Stimulated activated CD8-positive, alpha-beta memory T cell treated with anti-CD3 and anti-CD28 coated beads, Interleukin-4, amount 100 ng/mL, for 4 hours (primary cell): Measurements from ENCODE around the gene NCKIPSD.
A peak's percentile ranks its signal among the peaks of the same experiment; 100 is the strongest.

Experiments
- DNase-seq, 2 donors: peaks; one replicate each; pipeline ENCODE4 v3.0.0-alpha.2; 2020; ENCODE audit warnings: low read depth in 2 of 2, low spot score in 1 of 2

Gene NCKIPSD

DNA sequence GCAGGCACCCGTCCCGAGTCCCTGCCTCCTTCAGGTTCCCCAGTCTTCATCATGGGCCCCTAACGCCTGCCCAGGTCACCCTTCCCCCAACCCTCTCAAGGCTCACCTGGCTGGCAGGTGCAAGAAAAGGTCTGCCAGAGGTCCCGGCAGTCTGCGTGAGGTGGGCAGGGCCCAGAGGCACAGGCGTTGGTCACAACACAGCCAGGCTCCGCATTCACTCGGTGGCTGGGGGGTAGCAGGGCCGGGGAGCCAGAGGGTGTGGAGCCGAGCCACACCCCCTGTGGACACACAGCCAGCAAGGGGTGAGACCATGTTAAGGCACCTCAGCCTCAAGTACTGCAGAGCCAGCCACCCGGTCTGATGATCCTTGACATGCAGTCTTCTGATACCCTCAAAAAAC lies 33.9 kb downstream of the NCKIPSD start:
- no peak for DNase-seq

DNA sequence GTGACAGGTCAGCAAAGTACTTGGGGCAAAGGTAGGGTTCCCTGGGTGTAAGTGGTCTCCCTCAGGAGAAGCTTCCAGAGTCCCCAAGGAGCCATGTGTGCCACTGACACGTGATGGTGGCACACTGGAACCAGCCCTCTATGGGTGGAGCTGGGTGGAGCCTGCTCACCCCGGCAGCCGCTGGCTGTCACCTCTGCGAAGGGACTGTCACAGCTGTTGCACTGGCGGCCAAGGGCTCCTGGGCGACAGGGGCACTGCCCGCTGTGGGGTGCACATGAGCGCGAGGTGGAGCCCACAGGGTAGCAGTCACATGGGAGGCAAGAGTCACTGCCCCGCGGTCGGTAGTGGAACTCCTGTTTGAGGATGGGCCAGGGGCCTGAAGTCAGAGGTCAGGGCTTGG lies 35.0 kb downstream of the NCKIPSD start:
- DNase-seq, result no peak

DNA sequence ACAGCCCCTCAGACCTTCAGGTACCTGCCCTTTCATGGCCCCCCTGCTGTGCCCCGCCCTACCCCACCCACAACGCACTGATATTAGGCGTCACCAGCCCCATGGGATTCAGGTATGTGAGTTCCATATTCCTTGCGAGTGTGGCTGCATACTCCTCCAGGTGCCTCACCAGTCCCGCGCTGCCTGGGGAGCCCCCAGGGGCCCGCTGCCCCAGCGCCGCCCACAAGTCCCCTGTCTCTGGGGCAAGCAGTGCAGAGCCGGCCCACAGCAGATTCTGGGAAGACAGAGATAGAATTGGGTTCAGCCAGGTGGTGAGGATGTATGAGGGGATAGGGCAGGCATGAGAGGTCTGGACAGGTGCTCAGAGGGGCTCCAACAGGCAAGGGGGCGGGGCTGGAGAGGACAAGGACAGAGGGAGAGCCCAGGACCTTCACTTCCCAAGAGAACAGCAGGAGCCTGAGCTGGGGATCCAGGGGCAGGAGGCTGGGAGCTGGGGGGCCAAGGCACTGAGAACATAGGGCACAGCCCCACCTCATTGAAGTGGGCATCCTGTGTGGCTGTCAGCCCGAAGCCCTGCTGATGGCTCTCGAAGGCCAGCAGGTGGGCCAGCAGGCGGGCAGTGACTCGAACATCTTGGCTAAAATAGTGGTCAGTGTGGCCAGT lies 37.4 kb downstream of the NCKIPSD start:
- no peak for DNase-seq

DNA sequence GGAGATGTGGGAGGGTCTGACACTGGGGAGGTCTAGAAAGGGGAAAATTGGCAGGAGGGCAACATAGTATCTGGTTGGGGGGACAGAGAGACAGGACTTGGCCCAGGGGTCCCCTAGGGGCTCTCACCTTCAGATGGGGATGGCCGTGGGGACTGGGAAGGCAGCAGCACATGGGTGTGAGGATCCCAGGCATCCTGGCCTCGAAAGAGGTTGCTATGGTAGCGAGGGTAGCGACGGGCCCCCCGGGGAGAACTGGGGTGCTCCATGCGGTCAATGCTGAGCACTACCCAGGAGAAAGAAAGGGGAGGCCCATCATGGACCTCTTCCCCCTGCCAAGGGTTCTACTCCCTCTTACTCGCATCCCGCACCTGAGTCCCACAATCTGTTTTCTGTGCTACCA lies 38.0 kb downstream of the NCKIPSD start:
- no peak for DNase-seq

DNA sequence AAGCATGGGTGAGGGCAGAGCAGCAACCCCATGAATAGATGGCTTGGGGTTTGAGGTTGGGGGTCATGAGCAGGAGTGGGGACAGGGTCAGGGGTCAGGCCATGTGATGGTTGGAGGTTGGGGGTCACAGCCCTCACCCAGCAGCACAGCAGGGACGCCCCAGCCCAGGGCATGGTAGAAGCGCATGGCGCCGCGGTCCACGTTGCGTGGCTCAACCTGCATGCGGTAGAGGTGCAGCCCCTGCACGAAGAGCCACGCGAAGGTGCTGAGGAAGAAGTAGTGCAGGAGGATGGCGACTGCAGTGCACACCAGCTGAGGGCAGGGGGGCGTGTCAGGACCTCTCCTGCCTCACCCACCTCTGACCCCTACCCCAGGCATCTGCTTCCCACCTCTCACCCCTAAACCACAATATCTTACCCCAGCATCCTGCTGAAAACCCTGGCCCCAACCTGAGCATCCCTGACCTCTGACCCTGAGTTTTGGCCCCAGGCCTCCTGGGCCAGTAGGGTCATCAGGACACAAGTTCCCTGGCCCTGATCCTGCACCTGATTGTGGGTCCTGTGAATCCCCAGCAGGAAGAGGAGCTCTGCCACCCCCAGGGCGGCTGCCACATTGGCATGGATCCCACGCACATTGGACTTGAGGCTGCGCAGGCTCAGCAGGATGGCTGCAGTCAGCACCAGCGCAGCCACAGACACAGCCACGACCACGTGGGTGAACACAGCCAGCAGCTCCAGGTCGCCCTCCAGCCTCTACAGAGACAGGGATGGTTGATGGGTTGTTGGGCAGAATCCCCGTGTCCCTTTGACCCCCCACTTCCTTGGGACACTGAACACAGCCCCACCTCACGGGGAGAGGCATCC lies 40.6 kb downstream of the NCKIPSD start:
- DNase-seq, result no peak

DNA sequence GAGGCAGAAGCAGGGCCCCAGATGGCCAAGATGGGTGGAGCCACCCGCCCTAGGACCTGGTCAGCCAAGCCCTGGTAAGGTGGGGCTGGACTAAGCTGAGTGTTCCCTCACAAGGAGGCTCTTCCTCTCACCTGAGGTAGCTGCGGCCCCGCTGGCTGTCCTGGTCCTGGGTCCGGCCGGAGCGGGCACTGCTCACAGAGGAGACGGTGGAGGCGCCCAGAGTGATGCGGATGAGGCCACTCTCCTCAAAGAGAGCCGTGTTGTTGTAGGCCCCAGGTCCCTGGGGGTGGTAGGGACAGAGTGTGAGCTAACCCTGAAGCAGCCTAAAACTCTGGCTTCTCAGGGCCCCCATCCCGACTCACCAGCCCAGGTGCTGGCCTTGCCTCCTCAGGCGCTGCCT lies 43.1 kb downstream of the NCKIPSD start:
- no peak for DNase-seq

DNA sequence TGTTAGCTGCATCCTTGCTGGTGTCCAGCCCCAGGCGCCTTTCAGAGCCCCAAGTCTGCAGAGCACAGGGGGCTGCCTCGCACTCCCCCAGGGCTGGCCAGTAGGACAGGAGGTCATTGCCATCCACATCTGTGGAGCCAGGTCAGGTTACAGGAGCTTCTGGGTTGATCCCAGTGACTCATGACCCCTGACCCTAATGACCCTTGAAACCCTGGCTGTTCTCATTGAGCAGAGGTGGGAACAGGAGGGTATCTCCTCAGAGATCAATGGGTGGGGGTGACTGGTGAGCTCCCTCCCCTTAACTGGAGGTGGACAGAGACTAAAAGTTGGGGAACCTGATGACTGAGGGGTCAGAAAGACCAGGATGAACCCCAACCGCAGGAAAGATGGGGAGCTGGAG lies 44.3 kb downstream of the NCKIPSD start:
- DNase-seq, result no peak

DNA sequence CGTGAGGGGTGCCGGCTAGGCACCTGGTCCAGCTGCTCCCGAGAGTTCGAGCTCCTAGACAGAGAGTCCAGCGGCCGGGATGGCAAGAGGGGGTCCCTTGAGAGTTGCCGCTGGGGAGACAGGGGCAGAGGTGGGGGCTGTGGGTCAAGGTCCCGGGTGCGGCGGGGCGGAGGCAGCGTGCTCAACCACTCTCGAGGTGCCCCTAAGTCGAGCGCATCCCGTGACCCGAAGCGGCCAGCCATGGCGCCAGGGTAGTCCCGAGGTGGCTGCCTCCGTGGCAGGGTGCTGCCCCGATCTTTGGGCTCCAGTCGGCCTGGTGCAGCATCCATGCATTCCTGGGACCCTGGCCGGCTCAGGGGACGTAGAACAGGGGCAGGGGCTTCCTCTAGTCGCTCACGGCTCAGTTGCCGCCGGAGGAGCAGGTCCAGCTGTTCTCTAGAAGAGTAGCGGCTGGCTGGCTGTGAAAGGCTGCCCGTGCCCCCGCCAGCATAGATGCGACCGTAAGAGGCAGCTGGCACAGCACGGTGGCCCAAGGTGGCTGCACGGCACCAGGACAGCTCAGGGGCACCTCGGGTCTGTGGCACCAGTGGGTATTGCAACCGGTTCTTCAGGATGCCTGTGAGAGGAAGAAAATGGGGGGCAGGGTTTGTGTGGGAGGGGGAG lies 45.6 kb downstream of the NCKIPSD start:
- no peak for DNase-seq

DNA sequence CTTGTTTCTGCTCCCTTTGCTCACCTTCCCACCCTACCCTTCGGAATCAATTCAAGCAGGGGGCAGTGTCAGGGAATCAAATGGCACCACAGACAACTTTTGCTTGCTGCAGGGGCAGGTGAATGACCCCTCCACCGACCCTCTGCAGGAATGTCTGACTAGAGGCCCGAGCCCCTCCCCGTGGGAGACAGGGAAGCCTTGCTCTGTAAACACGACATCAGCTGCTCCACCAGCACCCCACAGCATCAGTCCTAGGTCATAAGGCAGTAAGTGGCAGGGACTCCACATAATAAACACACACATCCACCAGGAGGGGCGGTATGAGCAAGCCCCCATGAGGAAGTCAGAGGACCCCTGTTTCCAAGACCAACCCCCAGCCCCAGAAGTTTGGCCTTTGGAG lies 48.4 kb downstream of the NCKIPSD start:
- no peak for DNase-seq

DNA sequence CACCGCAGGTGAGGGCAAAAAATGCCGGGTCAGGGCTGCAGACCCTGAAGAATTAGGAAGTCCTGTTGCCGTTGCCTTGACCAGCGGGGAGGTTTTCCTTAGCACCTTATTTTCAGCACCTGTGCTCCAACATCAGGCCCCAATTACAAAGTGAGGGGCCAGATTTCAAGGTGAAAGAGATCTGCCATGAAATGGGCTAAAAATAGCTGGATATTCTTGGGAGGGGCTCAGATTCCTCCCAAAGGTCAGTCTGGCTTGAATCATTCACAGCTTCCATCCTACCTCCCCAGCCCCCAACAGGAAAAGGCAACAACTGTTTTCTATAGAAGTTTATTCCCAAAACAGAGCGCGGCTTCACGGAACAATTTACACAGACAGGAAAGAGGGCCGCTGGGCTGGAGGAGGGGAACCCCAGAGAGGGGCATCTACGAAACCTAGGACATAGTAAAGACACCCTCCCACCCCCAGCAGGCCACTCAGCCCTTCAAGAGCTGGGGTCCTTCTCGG lies 49.5 kb downstream of the NCKIPSD start:
- no peak for DNase-seq

DNA sequence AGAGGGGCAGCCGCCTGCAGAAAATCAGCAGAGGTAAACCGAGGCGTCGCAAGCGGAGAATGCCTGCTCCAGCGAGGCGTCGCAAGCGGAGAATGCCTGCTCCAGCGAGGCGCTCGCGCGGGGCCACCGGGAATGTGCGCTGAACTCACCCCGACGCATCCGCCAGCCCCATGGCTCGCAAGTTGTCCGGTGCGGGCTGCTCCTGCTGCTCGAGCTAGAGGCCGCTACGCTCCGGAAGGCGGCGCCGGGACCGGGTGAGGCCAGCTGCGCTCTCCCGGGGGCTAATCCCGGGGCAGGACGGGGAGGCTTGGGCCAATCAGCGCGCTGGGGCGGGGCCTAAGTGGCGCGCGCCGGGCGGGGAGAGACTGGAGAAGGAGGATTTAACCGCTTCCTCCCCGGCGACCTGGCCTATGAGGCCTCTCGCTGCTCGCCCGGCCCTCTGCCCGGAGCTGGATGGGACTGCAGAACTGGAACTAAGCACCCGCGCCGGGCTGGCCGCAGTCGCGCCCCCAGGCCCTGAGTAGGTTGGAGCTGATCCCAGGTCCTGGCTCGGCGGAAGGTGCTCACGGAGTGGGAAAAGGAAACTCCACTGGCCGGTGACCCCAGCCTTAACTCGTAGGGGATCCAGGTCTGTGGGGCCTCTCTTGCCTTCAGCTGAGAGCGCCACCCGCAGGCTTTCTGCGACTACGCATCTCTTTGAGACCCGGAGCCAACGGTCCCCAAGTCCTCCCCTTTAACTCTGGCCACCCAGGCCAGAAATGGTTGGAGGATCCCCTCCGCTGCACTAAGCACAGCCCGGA lies 50.3 kb downstream of the NCKIPSD start, which contains the start of gene SLC26A6:
Gene SLC26A6, minus strand, starts transcription at position 240 of the 800 bp plus-strand sequence. Its CDS starts 68 bp downstream, at position 172.
- DNase-seq, result peak; percentile 77 to 84

DNA sequence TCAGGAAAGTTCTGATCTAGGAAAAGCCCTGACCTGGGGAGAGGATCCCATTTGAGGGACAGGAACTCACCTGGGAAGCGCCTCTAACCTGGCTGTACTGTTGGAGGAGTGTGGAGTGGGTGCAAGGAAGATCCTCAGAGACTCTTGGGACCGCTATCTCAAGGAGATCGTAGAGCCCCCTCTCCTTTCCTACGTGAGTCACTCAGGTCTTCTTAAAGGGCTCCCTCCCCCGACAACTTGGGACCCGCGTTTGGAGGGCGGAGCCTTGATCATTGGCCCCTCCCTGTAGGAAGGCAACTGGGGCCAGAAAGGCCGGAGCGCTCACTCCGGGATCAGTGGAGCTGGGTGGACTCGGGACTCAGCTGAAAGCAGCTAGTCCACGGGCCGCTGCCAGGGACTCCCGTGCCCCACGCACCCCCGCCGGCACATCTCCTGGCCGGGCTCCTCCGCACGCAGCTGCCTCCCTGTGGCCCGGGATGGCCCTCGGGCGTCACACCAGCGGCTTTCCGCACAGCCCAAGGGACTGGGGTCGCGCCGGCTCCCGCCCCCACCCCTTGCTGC lies 51.0 kb downstream of the NCKIPSD start:
- DNase-seq, result peak; percentile 36 to 42

DNA sequence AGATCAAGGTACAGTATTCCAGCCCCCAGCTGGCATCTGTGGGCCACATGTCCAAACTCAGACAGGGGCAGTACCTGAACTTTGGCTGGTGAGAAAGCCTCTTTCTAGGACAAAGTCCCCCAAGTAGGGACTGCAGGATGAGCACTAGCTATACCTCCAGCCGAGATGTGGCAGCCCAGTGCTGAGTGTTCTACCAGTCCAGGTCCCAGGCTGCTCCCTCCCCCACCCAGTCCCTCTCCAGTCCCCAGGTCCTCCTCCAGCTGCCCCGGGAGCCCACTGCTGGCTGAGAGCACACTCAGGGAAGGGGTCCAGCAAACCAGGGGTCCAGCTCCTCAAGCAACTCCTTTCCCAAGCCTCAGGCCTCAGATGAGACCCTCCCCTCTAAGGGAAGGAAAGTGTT lies 52.0 kb downstream of the NCKIPSD start:
- no peak for DNase-seq

DNA sequence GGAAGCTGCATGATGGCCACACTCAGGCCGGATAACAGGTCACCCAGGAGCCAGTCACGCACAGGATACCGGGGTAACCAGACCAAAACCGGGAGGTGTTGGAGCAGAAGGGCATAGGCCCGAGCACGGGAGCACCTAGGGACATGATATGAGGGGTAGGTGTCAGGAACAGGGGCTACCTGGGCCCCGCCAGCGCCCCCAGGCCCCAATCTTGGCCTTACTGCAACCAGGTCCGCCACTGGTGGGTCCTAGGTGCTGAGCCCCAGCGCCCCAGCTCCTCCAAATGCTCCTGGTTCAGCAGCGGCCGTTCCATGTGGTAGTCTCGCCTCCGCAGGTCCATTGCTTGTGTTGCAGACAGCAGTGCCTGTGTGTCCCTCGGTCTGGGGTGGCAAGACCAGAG lies 52.5 kb downstream of the NCKIPSD start:
- no peak for DNase-seq

DNA sequence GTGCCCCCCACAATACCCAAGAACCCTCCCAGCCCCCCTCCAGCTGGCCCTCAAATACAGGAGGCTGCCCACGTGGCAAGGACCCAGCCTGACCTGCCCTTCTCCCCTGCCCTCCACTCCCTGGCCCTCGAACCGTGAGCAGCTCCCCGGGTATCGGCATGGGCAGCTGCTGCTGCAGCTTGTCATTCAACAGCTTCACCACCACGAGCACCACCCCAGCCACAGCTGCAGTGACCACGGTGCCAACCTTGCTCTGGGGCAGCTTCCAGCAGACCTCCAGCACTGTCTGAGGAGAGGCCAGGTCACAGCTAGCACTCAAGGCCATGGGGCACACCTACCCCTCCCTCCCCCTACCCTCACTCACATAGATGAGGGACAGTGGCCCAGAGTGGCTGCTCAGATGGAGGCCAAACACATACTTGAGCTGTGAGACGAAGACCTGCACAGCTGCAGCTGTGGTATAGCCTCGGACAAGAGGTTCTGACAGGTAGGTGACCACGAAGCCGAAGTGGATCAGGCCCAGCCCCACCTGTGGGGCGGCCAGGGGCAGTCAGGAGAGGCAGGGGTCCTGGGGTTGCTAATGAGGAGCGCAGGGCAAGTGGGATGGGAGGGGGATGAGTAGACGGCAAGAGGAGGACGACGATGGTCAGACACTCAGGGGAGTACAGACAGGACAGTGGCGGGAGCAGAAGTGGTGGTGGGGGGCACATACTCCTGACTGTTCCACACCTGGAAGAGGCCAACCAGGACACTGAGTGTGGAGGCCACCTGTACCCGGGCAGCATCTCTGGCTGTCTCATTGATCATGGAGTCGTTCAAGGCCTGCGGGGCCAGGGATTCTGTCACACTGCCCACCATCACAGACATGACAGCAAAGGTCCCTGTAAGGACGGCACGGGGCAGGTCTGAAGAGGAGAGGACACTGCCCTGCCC lies 53.9 kb downstream of the NCKIPSD start:
- DNase-seq, result no peak

DNA sequence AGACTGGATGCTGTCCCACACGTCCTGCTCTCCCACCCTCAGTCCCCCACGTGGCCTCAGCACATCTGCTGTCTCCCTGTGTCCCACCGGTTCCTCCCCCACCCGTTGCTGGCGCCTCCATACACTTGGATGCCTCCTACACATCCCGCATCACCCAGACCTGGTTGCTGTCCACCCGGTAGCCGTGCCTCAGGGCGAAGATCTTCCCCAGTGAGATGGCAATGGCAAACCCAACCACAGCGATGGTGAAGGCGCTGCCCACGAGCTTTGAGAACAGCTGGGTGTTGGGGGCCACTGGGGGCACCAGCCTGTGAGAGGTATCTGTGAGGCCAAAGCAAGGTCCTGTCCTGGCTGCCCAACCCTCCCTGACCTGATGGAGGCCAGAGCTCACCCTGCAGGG lies 54.9 kb downstream of the NCKIPSD start:
- DNase-seq, result no peak

DNA sequence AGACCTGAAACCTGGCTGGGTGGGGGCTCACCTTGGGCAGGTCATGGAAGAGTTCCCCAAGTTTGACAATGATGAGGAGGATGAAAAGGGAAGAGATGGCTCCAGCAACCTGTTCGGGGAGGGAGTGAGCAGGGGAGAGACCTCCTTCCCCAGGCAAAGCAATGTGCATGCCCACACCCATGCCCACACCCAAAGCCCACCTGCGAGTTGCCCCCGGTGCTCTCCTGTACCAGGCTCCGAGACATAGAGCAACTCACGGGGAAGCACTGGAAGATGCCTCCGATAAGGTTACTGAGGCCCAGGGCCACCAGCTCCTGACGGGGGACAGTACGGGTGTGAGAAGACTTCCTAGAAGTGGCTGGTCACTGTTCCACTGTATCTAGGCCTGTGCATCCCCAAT lies 55.3 kb downstream of the NCKIPSD start:
- no peak for DNase-seq

DNA sequence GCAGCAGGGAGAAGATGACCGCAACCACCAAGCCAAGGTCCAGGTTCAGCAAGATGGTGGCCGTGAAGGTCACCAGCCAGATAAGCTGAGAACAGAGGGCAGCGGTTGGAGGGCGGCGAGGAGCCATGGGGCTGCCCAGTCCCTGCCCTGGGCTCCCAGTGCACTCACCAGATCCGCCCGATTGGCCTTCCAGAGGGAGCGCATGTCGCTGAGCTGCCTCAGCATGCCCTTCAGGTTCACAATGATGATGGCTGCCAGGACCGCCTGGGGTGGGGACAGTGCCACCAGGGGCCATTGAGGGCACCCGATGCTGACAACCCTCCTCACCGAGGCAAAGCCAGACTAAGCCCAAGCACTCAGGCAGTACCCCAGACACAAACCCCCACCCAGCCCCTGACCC lies 55.8 kb downstream of the NCKIPSD start:
- DNase-seq, result no peak

DNA sequence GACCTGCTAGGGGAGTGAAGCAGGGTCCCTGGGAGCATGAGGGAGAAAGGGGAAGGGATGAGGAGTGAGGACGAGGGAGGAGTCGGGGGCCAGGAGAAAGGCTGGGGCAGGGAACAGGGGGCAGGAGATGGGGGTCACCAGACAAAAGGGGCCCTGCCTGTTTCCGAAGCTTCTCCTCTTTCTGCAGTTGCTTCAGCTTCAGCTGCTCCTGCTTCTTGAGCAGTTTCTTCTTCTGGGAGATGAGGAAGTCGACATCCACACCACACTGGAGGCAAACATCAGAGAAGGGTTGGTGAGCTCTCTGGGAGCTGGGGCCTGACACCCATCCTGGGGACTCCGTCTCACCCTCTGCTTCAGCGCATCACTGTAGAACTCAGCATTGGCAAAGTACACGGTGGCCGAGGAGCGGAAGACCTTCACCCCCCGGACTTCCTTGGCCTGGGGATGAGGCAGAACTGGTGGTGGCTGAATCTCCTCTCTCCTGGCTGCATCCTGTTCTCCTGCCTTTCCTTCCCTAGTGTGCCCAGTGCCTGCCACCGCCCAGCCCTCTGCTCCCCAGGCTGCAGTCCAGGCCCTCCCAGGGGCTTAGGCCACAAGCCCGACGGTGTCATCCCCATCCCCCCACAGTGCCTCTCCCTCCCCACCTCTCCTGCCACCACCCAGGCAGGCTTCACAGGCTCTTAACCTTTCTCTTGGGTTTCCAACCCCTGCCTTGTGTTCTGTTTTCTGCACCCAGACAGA lies 57.3 kb downstream of the NCKIPSD start:
- no peak for DNase-seq
